ENCODE results near the gene CMTR2. TPM values are rescaled to one million over a fixed set of nuclear protein-coding genes. Genes with fewer than 3 reads are reported as not detected.
"Not testable (repeated sequence)": the region's sequence is repeated elsewhere in the genome, so short reads cannot be mapped to it uniquely, and the experiment has no call there.

The CMTR2 gene
- total RNA-seq, 1 donor from 2014 or later, result 43.9 TPM

- H3K79me2 ChIP-seq (ENCODE audit: low read depth), result no peaks in the 10 kb centered on the region
- Mint-ChIP-seq H3K27me3 (ENCODE audit: insufficient read depth, low read depth) (peaks cover 5% of the 10 kb centered on the region), H3K4me1 (no peaks in the 10 kb centered on the region), H3K4me3 (no peak overlapping the region), H3K9me3 (no peaks in the 10 kb centered on the region), H3K27ac (no peak overlapping the region), H3K36me3 (no peaks in the 10 kb centered on the region)
- no peak for TF ChIP-seq EZH2 (IDR thresholded peaks at IDR 0.05)
- TF ChIP-seq EZH2phosphoT487 (IDR thresholded peaks at IDR 0.05), result no peak
- TF ChIP-seq, protein P1, sequence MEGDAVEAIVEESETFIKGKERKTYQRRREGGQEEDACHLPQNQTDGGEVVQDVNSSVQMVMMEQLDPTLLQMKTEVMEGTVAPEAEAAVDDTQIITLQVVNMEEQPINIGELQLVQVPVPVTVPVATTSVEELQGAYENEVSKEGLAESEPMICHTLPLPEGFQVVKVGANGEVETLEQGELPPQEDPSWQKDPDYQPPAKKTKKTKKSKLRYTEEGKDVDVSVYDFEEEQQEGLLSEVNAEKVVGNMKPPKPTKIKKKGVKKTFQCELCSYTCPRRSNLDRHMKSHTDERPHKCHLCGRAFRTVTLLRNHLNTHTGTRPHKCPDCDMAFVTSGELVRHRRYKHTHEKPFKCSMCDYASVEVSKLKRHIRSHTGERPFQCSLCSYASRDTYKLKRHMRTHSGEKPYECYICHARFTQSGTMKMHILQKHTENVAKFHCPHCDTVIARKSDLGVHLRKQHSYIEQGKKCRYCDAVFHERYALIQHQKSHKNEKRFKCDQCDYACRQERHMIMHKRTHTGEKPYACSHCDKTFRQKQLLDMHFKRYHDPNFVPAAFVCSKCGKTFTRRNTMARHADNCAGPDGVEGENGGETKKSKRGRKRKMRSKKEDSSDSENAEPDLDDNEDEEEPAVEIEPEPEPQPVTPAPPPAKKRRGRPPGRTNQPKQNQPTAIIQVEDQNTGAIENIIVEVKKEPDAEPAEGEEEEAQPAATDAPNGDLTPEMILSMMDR (IDR thresholded peaks at IDR 0.05), result no peak
- no peak overlapping the region for H3K4me3 ChIP-seq
- H3K9me3 ChIP-seq (ENCODE audit: low read depth), result no peaks in the 10 kb centered on the region
- no peaks in the 10 kb centered on the region for H3K4me1 ChIP-seq
- no peak overlapping the region for H2AFZ ChIP-seq (replicated peaks)
- no peak overlapping the region for H3K4me2 ChIP-seq
- H4K20me1 ChIP-seq (ENCODE audit: low read depth), result peaks cover 6% of the 10 kb centered on the region
- DNase-seq (ENCODE audit: low spot score), result no peak
- H3F3A ChIP-seq (ENCODE audit: low read depth), result no peaks in the 10 kb centered on the region
- no peaks in the 10 kb centered on the region for H3K27me3 ChIP-seq
- no peak overlapping the region for H3K27ac ChIP-seq
- no peaks in the 10 kb centered on the region for H3K36me3 ChIP-seq
- H3K9ac ChIP-seq, result no peak overlapping the region
Observed at GRCh38 chr16:71315269-71315668, 26.1 kb upstream of the CMTR2 start.

DNA sequence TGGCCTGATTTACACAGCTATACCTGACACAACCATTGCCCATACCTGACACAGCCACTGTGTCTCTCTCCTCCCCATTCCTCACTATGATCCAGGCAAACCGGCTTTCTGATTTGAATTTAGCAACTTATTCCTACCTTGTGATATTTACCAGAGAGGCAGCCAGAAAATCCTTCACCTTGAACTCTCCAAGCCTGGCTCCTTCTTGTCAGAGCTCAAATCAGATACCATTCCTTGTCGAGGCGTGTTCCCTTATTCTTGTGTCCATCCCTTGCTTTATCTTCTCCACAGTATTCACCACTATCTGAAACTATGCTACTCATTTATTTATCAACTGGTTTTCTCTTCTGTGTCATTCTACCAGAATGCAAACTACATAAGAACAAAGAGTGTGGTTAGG is 24.4 kb upstream of the CMTR2 start:
- not testable (repeated sequence) for H3K4me2 ChIP-seq; H3K36me3 ChIP-seq; H3K27ac ChIP-seq; H3K9me3 Mint-ChIP-seq; H3K4me3 ChIP-seq; H3K4me1 ChIP-seq; H4K20me1 ChIP-seq (ENCODE audit: low read depth); H3K9me3 ChIP-seq (ENCODE audit: low read depth); H3K4me3 Mint-ChIP-seq; H3K9ac ChIP-seq; H3K27ac Mint-ChIP-seq; H2AFZ ChIP-seq (replicated peaks); H3F3A ChIP-seq (ENCODE audit: low read depth); H3K27me3 ChIP-seq; H3K36me3 Mint-ChIP-seq; H3K4me1 Mint-ChIP-seq; H3K79me2 ChIP-seq (ENCODE audit: low read depth); DNase-seq (ENCODE audit: low spot score); H3K27me3 Mint-ChIP-seq (ENCODE audit: insufficient read depth, low read depth)

DNA sequence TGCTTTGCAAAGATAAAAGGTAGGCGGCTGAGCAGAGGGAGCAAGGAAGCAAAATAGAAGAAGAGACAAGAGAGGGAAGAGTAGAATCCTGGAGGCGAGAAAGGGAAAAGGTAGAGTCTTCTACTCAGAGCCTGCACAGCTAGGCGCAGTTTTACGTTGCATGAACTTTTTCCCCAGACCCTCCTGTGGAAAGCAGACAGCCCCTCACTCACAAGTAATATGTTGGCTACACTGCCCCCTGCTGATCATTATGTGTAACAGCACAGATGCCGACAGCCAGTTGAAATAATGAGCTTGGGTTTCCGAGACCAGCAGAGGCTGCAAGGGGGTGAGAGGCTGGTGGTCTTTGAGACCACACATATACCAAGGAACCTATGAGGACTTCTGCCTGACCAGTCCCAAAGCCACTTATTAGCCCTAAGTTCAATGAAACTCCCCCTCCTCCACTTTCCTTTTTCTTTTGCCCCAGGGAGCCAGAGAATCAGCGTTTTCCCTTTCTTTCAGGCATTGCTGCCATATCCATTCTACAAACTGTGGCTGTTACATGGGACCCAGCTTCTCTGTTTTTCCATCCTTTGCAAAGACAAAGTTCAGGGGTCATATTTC is 22.5 kb upstream of the CMTR2 start:
- no peak overlapping the region for H3K27ac ChIP-seq
- H3K27me3 Mint-ChIP-seq (ENCODE audit: insufficient read depth, low read depth), result peaks cover 2% of the 10 kb centered on the region
- no peaks in the 10 kb centered on the region for H3K4me1 Mint-ChIP-seq
- DNase-seq (ENCODE audit: low spot score), result peak; percentile 87
- no peaks in the 10 kb centered on the region for H3K27me3 ChIP-seq
- no peak overlapping the region for H3K27ac Mint-ChIP-seq
- no peak overlapping the region for H3K4me2 ChIP-seq
- no peak overlapping the region for H3K9ac ChIP-seq
- H3K36me3 Mint-ChIP-seq, result no peaks in the 10 kb centered on the region
- H3K36me3 ChIP-seq, result no peaks in the 10 kb centered on the region
- no peaks in the 10 kb centered on the region for H3K9me3 Mint-ChIP-seq
- no peaks in the 10 kb centered on the region for H3K4me1 ChIP-seq
- H3K4me3 Mint-ChIP-seq, result no peak overlapping the region
- TF ChIP-seq, protein P1 (IDR thresholded peaks at IDR 0.05), result peak; percentile 90
- no peak for TF ChIP-seq EZH2 (IDR thresholded peaks at IDR 0.05)
- H2AFZ ChIP-seq (replicated peaks), result peak overlapping the region; percentile 65
- H3K9me3 ChIP-seq (ENCODE audit: low read depth), result no peaks in the 10 kb centered on the region
- peaks cover 6% of the 10 kb centered on the region for H4K20me1 ChIP-seq (ENCODE audit: low read depth)
- H3F3A ChIP-seq (ENCODE audit: low read depth), result no peaks in the 10 kb centered on the region
- no peak overlapping the region for H3K4me3 ChIP-seq
- H3K79me2 ChIP-seq (ENCODE audit: low read depth), result no peaks in the 10 kb centered on the region

DNA sequence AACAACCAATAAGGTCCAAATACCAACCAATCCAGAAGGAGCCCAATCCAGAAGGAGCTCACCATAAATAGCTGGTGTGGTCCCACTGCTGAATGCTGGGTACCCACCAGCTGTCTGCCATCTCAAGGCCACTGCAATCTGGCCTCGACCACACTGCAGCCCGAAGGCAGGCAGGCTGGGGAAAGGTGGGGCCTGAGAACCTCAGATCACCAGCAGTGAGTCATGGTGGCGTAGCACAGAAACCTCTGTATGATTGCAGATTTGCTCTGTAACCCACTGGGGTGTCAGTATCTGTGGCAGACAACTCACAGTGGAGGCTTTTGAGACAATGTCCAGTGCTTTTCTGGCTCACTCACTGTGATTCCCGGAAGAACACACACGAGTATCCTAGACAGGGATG is 14.7 kb upstream of the CMTR2 start:
- H3K79me2 ChIP-seq (ENCODE audit: low read depth), result no peaks in the 10 kb centered on the region
- no peaks in the 10 kb centered on the region for H3K36me3 ChIP-seq
- Mint-ChIP-seq H3K27me3 (ENCODE audit: insufficient read depth, low read depth) (peaks cover 6% of the 10 kb centered on the region), H3K9me3 (peaks cover 9% of the 10 kb centered on the region), H3K4me3 (no peak overlapping the region), H3K4me1 (no peaks in the 10 kb centered on the region), H3K27ac (no peak overlapping the region), H3K36me3 (no peaks in the 10 kb centered on the region)
- H3K4me1 ChIP-seq, result no peaks in the 10 kb centered on the region
- H4K20me1 ChIP-seq (ENCODE audit: low read depth), result no peaks in the 10 kb centered on the region
- H3K4me3 ChIP-seq, result no peak overlapping the region
- no peaks in the 10 kb centered on the region for H3K27me3 ChIP-seq
- no peak overlapping the region for H3K4me2 ChIP-seq
- no peak overlapping the region for H2AFZ ChIP-seq (replicated peaks)
- H3K9me3 ChIP-seq (ENCODE audit: low read depth), result no peaks in the 10 kb centered on the region
- no peak overlapping the region for H3K9ac ChIP-seq
- TF ChIP-seq, protein P1 (IDR thresholded peaks at IDR 0.05), result no peak
- TF ChIP-seq EZH2 (IDR thresholded peaks at IDR 0.05), result no peak
- no peak for TF ChIP-seq EZH2phosphoT487 (IDR thresholded peaks at IDR 0.05)
- DNase-seq (ENCODE audit: low spot score), result no peak
- no peak overlapping the region for H3K27ac ChIP-seq
- no peaks in the 10 kb centered on the region for H3F3A ChIP-seq (ENCODE audit: low read depth)
